Ishikawa (cell line): ENCODE data around the gene PLXNC1.

Experiments
- CREB1 ChIP-seq: IDR thresholded peaks from 2 replicates; pipeline ENCODE4 v1.6.1; 2012; ENCODE audit warnings: low read depth
- EGR1 ChIP-seq: IDR thresholded peaks from 2 replicates; pipeline ENCODE4 v1.6.1; 2012
- USF1 ChIP-seq: IDR thresholded peaks from 2 replicates; pipeline ENCODE4 v1.6.1; 2012
- YY1 ChIP-seq: IDR thresholded peaks from 2 replicates; pipeline ENCODE4 v1.6.1; 2012; ENCODE audit warnings: low read depth
- TF ChIP-seq, protein P1 (sequence below): IDR thresholded peaks from 2 replicates; pipeline ENCODE4 v1.6.1; 2012; ENCODE audit warnings: low read depth, mild to moderate bottlenecking
- TF ChIP-seq, protein P2 (sequence below): IDR thresholded peaks from 2 replicates; pipeline ENCODE4 v1.6.1; 2012

DNA sequence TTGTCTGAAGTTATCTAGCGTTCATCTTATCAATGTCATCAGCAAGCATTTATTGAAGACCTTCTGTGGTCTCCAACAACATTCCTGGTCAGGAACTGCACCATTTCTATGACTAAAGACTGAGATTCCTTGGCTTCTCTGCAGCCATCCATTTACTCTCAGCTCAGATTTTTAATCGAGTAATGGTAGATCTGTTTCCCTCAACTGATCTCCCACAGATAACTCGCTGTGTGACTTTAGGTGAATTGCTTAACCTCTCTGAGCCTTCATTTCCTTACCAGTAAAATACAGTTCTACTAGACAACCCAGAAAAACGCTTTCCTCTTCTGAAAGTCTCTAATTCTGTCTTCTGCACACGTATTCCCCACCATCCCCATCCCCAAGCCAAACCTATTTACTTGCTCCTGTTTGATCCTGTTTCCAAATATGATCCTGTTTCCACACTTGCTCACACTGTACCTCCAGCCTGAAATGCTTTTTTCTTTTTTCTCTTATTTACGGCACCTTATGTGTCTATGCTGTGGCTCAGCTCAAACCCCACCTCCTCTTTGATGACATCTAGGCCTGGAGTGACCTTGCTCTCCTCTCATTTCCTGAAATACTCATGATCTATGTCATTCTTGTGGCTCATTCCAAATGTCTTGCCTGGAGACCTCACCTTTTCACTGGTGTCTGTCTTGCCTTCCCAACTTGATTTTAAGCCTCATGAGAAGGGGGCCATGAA lies 21.8 kb downstream of the PLXNC1 start:
- TF ChIP-seq CREB1 (no peak), USF1 (no peak), EGR1 (no peak), YY1 (no peak)
- TF ChIP-seq, protein P1, sequence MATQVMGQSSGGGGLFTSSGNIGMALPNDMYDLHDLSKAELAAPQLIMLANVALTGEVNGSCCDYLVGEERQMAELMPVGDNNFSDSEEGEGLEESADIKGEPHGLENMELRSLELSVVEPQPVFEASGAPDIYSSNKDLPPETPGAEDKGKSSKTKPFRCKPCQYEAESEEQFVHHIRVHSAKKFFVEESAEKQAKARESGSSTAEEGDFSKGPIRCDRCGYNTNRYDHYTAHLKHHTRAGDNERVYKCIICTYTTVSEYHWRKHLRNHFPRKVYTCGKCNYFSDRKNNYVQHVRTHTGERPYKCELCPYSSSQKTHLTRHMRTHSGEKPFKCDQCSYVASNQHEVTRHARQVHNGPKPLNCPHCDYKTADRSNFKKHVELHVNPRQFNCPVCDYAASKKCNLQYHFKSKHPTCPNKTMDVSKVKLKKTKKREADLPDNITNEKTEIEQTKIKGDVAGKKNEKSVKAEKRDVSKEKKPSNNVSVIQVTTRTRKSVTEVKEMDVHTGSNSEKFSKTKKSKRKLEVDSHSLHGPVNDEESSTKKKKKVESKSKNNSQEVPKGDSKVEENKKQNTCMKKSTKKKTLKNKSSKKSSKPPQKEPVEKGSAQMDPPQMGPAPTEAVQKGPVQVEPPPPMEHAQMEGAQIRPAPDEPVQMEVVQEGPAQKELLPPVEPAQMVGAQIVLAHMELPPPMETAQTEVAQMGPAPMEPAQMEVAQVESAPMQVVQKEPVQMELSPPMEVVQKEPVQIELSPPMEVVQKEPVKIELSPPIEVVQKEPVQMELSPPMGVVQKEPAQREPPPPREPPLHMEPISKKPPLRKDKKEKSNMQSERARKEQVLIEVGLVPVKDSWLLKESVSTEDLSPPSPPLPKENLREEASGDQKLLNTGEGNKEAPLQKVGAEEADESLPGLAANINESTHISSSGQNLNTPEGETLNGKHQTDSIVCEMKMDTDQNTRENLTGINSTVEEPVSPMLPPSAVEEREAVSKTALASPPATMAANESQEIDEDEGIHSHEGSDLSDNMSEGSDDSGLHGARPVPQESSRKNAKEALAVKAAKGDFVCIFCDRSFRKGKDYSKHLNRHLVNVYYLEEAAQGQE, result no peak
- TF ChIP-seq, protein P2, sequence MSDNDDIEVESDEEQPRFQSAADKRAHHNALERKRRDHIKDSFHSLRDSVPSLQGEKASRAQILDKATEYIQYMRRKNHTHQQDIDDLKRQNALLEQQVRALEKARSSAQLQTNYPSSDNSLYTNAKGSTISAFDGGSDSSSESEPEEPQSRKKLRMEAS, result no peak
